GM10248 (cell line): ENCODE results near the gene CACNA1S.

Experiments
- CTCF ChIA-PET: fragments of 300-600 bp; sonication (Branson Sonifier 250); formaldehyde crosslinking; extraction: SDS; loops from one replicate; lab custom pipeline; 2021; ENCODE audit warnings: antibody characterized with exemption; lab: Yijun Ruan, JAX
- POLR2A ChIA-PET: fragments of 350-650 bp; sonication (Branson Sonifier 250); formaldehyde crosslinking; extraction: SDS; loops from one replicate; lab custom pipeline; 2020; ENCODE audit warnings: antibody characterized with exemption; lab: Yijun Ruan, JAX
- DNase-seq: peaks from one replicate; pipeline ENCODE4 v3.0.0; 2012; ENCODE audit errors: extremely low spot score
- TF ChIP-seq, protein P1 (sequence below): IDR thresholded peaks from 2 replicates; pipeline ENCODE4 v1.5.1; 2012; ENCODE audit warnings: mild to moderate bottlenecking, low read depth; ENCODE audit errors: extremely low read depth, missing control alignments, control extremely low read depth

The CACNA1S gene

DNA sequence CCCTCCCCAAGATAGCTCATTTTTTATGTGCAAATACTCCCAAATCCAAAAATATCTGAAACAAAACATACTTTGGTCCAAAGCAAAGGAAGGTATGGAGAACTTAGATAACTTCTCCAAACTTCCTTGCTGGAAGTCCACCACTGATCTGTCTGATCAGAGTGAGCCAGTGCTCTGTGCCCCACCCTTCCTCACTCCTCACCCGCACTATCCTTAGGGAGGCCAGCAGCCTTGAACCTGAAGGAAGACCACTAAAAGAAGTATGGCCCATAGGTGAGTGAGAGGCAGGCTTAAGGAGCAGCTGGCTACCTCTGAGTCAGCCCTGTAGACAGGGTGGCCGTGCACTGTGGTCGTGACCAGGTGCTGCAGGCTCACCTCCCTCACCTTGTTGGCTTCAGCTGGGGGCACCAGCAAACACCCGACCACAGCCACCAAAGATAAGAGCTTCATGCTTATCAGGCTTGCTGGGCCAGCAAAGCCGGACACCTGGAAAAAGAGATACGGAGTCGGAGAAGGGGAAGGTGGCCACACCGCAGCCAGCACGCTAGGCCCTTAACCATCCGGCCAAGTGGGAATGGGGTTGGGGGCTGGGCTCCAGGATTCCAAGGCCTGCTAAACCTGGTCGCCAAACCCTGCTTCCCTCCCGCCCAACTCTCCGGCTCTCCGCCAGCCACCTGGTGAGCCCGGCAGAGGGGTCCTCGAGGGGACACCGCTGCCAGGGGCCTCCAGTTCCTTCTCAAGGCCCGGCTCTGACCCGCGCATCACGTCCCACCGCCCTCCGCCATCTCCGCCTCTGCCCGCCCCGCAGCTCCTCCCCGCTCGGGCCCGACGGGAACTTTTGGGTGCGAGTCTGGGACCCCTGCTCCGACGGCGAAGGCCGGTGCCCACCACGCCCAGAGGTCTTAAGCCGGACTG, 41.5 kb upstream of the CACNA1S start:
- ChIA-PET CTCF (interaction anchor here (0.8 to 5.1 kb wide), 13 partner anchors 11 to 595 kb away, joined by 3 to 31 read pairs (median 5); no protein-coding TSS in a partner anchor), POLR2A (interaction anchor here (0.6 to 0.8 kb wide), 4 partner anchors 12 to 60 kb away, joined by 3 to 8 read pairs (median 4); no protein-coding TSS in a partner anchor)
- TF ChIP-seq, protein P1, sequence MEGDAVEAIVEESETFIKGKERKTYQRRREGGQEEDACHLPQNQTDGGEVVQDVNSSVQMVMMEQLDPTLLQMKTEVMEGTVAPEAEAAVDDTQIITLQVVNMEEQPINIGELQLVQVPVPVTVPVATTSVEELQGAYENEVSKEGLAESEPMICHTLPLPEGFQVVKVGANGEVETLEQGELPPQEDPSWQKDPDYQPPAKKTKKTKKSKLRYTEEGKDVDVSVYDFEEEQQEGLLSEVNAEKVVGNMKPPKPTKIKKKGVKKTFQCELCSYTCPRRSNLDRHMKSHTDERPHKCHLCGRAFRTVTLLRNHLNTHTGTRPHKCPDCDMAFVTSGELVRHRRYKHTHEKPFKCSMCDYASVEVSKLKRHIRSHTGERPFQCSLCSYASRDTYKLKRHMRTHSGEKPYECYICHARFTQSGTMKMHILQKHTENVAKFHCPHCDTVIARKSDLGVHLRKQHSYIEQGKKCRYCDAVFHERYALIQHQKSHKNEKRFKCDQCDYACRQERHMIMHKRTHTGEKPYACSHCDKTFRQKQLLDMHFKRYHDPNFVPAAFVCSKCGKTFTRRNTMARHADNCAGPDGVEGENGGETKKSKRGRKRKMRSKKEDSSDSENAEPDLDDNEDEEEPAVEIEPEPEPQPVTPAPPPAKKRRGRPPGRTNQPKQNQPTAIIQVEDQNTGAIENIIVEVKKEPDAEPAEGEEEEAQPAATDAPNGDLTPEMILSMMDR, result no peak

DNA sequence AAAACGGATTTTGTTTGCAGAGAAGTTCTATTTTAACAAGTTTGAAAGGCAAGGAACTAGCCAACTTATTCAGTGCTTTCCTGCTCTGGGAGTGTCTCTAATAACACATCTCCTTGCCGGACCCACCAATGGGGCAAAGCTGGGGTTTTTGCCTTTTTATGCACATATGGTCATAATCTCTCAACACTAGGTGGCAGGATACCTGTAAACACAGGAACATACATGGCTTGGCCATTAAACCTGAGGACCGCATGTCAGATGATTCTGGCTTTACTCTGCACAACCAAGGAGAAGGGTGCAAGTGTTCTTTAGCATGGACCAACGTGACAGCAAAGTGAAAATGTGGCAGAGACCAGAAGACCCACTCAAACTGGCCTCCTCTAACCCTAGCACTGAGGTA, 37.2 kb upstream of the CACNA1S start:
- ChIA-PET POLR2A (interaction anchor here (0.7 kb wide), 1 partner anchor 205 kb away, joined by 3 read pairs; no protein-coding TSS in a partner anchor), CTCF (interaction anchor here (1.0 to 5.1 kb wide), 7 partner anchors 10 to 73 kb away, joined by 3 to 31 read pairs (median 9); no protein-coding TSS in a partner anchor)
- TF ChIP-seq, protein P1, result peak; percentile 39
- peak; percentile 58 for DNase-seq

More for the DNA sequence above, 41.5 kb upstream of the CACNA1S start:
- peak; percentile 86 for DNase-seq

- CTCF ChIA-PET, result interaction anchor here (1.5 to 1.7 kb wide), 2 partner anchors 21 to 23 kb away, joined by 4 to 16 read pairs; no protein-coding TSS in a partner anchor
- POLR2A ChIA-PET, result no interaction called here
- TF ChIP-seq, protein P1, result no peak
- DNase-seq, result no peak
These were observed 35.3 kb upstream of the CACNA1S start for GRCh38 chr1:201147396-201148015.

DNA sequence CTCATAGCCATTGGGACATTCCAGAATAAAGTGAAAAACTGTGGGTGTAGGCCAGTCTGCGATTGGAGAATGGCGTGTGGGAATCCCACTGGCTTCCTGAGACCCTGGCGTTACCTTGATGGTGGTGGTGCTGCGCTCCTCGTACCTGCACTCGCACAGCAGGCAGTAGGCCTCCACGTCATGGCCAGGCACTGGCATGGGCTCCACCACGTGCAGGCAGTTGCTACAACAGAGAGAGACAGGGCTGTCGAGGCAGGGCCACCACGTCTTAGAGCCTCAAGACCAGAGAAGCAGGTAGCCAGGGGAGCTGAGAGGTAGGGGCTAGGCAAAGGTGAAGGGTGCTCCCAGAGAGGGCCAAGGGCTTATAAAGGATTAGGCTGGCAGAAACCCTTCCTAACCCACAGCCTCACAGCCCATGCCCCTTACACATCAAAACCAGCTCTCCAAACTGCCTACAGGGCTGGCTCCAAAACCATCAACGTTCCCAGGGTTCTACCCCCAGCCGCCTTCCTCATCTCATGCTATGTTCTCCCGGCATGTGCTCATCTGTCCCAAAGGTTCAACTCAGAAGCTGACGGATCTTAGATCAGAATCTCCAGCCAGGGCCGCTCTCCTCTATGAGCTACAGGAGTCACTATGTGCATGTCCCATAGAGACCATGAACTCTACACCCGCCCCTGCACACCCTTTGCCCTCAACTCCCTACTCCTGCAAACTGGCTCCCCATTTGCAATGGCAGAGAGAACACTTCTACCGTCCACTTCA, 34.6 kb upstream of the CACNA1S start:
- ChIA-PET POLR2A (no interaction called here), CTCF (interaction anchor here (1.8 kb wide), 1 partner anchor 61 kb away, joined by 4 read pairs; no protein-coding TSS in a partner anchor)
- TF ChIP-seq, protein P1, result no peak
- no peak for DNase-seq

GRCh38 chr1:201145816-201146215, 33.6 kb upstream of the CACNA1S start:
- POLR2A ChIA-PET, result no interaction called here
- CTCF ChIA-PET, result interaction anchor here (0.9 to 1.8 kb wide), 3 partner anchors 9 to 77 kb away, joined by 3 to 4 read pairs (median 3); no protein-coding TSS in a partner anchor

More at GRCh38 chr1:201145816-201146215, 33.6 kb upstream of the CACNA1S start:
- DNase-seq, result no peak
- TF ChIP-seq, protein P1, result no peak
